Left hindlimb (tissue), 1 donor: Measurements from ENCODE around the gene MAPKAP1.

ENCODE experiments used
- DNase-seq: peaks from one replicate; pipeline ENCODE4 v3.0.0-alpha.2; 2018

Gene MAPKAP1

GRCh38 chr9:125529589-125530515 lies 177.2 kb downstream of the MAPKAP1 start:
- DNase-seq: no peak

- no peak for DNase-seq
These were observed 177.9 kb downstream of the MAPKAP1 start for GRCh38 chr9:125529107-125529506.

GRCh38 chr9:125527471-125528002 lies 179.5 kb downstream of the MAPKAP1 start:
- no peak for DNase-seq

GRCh38 chr9:125525921-125526631 lies 180.9 kb downstream of the MAPKAP1 start:
- DNase-seq: peak; percentile 39

- DNase-seq: peak; percentile 53
These were observed 182.2 kb downstream of the MAPKAP1 start for GRCh38 chr9:125524583-125525355.

GRCh38 chr9:125523681-125524080 lies 183.3 kb downstream of the MAPKAP1 start:
- no peak for DNase-seq

- no peak for DNase-seq
These were observed 184.7 kb downstream of the MAPKAP1 start for GRCh38 chr9:125522328-125522725.

GRCh38 chr9:125521462-125522327 lies 185.3 kb downstream of the MAPKAP1 start:
- DNase-seq: no peak

- DNase-seq: no peak
These were observed 187.3 kb downstream of the MAPKAP1 start for GRCh38 chr9:125519734-125520133.

- DNase-seq: no peak
These were observed 189.4 kb downstream of the MAPKAP1 start for GRCh38 chr9:125517577-125517976.

GRCh38 chr9:125515983-125516940 lies 190.7 kb downstream of the MAPKAP1 start:
- no peak for DNase-seq

GRCh38 chr9:125515281-125515680 lies 191.7 kb downstream of the MAPKAP1 start:
- no peak for DNase-seq

GRCh38 chr9:125514468-125514867 lies 192.5 kb downstream of the MAPKAP1 start:
- DNase-seq: no peak

- no peak for DNase-seq
These were observed 193.2 kb downstream of the MAPKAP1 start for GRCh38 chr9:125513668-125514413.

GRCh38 chr9:125513303-125513667 lies 193.7 kb downstream of the MAPKAP1 start:
- no peak for DNase-seq

GRCh38 chr9:125511789-125512660 lies 195.0 kb downstream of the MAPKAP1 start:
- DNase-seq: no peak

GRCh38 chr9:125510980-125511379 lies 196.0 kb downstream of the MAPKAP1 start:
- DNase-seq: no peak

- no peak for DNase-seq
These were observed 197.5 kb downstream of the MAPKAP1 start for GRCh38 chr9:125509476-125509875.

- DNase-seq: no peak
These were observed 198.8 kb downstream of the MAPKAP1 start for GRCh38 chr9:125508249-125508648.
